Measurements from ENCODE around the gene GDPD5.

GDPD5 gene

DNA sequence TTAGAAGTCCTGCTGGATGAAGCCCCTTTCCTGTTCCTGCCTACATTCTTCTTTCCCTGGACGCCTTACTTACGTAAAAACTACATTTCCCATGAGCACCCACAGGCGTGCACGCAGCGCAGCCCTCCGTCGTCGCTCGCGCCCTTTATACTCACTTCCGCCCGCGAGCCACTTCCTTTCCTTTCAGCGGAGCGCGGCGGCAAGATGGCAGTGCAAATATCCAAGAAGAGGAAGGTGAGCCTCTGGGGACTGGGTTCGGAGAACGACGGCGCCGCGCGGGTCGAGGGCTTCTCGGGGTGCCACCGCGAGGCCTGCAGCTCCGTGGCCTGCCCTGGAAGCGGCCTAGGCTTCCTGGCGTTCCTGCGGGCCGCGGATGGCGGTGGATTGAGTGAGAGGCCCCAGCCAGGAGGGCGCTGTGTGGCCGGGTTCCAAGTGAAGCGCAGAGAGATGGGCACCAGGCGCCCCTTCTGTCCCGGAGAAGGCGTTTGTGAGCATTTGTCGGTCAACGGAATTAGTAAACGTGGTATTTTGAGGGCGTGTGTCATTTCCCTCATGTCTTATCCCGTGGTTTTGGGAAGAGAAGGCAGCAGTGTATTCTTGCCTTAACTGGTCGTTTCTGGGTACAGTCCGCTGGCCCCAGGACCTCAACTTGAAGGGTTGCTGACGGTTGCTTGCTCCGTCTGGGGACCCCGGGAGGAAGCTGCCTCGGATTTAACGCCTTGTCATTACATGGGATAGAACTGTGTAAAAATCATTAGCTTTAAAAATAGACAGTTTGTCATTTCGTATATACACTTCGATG lies 126.2 kb downstream of the GDPD5 start, which contains the start of gene RPS3:
Gene RPS3, plus strand, starts transcription at position 175 of the 802 bp plus-strand sequence. Its CDS starts 30 bp downstream, at position 205.
- DNase-seq (ENCODE audit: low read depth) = peak; percentile 82

DNA sequence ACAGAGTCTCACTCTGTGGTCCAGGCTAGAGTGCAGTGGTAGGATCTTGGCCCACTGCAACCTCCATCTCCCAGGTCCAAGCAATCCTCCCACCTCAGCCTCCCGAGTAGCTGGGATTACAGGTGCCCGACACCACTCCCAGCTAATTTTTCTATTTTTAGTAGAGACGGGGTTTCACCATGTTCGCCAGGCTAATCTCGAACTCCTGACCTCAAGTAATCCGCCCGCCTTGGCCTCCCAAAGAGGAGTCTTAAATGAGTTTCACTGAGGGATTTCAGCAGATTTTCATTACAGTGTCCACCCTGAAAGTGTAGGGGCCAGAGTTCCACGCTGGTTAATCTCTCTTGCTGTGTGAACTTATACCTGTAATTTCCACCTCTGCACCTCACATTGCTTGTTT lies 126.8 kb downstream of the GDPD5 start:
- no peak for DNase-seq (ENCODE audit: low read depth)

DNA sequence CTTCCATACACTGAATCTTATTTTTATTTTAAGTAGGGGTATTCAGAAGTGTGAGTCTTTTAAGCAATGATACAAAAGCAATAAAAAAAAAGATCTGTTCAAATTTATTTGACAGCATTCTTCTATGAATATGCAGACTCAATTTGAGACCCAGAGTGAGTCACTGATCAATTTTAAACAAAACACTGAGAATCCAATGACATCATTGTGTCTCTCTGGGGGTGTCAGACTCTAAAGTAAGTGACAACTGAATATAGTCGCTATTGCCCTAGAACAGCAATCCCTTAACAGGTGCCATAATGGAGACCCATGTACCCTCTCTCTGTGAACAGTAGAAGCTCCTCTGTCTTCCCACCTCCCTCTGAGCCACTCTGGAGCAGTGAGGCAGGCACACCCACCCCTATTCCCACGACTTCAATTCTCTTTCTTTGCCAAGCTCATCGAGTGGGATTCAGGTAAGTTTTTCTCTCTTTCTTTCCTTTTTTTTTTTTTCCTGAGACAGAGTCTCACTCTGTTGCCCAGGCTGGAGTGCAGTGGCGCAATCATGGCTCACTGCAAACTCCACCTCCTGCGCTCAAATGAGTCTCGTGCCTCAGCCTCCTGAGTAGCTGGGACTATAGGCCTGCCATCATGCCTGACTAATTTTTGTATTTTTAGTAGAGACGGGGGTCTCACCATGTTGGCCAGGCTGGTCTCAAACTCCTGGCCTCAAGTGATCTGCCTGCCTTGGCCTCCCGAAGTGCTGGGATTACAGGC lies 131.5 kb downstream of the GDPD5 start:
- DNase-seq (ENCODE audit: low read depth) = no peak

DNA sequence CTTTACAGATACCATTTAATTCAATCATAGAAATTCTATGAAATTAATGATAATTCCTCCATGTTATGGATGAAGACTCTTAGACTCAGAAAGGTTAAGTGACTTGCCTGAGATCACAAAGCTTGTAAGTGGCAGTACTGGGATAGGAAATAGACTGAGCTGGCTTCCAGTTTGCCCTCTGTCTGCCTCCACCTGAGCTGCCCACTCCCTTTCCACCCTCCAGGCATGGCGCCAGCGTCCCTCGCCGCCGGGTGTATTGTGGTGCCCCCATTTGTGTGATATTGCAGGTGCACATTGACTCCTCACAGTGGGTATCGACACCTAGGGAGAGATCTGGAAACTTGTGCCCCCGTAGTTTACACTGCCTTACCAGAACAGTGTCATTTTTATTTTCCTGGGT lies 135.8 kb downstream of the GDPD5 start:
- DNase-seq (ENCODE audit: low read depth) = no peak

DNA sequence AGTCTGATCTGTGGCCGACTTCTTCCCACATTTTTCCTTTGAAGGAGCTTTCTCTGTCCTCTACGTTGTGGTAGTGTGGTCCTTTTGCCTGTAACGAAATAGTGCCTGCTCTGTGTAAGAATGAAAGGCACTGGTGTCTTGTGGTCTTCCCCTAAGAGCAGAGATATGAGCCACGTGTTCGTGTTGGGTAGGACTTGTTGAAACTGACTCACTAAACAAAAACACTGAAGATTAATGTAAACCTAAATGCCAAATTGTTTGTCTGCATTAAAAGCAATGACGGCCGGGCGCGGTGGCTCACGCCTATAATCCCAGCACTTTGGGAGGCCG lies 136.5 kb downstream of the GDPD5 start:
- no peak for DNase-seq (ENCODE audit: low read depth)

DNA sequence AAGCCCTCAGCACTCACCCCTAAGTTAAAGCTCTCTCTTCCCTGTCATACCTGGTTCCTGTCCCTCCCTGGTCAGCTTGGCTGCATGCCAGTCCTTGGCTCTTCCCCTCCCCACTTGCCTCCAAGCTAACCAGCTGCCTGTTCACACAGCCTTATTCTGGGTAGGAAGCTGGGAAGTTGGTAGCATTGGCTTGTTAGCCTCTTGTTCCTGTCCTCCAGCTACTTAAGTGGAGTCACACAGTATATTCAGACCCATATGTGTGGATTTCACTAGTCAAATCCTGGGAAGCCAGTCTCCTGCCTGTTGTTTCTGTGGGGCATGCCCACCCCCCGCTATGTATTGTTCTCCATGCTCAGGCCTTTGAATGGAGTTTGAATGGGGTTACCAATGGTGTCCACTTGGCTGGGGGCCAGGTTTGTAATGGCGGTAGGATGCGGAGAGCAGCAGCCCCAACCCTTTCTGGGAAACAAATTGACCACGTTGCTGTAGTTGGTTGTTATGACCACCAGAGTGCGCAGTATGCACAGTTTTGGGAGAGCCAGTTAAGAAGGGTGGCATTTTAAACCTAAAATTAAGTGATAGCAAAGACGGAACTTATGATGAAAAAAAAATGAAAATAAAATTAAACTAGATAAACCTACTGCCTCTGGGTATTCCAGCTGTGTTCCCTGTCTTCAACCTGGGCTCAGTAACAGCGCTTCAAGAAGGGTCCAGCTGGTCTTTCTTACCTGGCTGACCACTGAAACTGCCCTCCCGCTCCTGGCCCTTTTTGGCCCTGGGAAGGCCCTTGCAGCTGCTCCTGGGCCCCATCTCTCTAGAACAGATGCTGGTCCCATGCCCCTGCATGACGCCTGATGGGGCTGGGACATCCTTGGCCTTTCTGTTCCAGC lies 137.1 kb downstream of the GDPD5 start:
- DNase-seq (ENCODE audit: low read depth) = peak; percentile 48

DNA sequence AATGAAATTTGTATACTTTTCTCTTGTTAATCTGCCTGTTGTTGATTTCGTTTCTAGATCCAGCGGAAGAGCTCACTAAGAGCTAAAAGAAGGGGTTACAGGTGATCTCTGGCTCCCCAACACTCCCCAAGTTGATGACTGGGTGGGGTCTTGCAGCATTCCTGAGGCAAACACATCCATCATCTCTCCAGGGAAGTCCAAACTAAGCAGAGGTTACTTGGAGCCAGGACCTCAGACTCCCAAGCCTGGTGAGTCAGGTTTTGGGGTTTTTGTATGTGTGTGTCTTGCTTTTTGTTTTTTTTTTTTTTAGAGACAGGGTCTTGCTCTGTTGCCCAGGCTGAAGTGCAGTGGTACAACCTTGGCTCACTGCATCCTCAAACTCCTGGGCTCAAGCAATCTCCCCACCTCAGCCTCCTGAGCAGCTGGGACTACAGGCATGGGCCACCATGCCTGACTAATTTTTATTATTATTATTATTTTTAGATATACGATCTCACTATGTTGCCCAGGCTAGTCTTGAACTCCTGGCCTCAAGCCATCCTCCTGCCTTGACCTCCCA lies 137.9 kb downstream of the GDPD5 start:
- DNase-seq (ENCODE audit: low read depth) = no peak

DNA sequence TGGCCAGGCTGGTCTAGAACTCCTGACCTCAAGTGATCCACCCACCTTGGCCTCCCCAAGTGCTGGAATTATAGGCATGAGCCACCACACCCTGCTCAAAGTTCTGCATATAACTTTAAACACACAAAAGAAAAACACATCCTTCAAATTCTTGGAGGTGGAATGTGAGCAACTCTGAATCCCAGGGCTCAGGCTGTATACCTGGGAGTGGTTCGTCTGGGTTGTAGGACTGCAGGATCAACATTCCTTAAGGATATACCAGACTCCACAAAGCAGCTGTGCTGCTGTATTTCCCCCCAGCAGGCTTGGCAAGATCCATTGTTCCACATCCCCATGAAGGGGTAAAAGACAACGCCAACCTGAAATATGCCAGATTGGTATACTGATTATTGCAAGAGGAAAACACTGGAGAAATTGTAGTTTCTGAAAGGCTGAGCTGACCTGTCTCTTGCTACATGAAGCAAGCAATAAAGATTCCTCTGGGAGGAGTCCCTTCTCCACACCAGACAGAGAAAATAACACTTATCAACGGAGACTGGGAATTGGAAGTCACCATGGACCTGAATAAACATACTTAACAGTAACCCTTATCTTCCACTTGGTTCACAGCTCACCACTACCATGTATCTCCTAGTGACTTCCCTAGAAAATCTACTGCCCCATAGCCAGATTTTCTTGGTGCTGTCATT lies 138.7 kb downstream of the GDPD5 start:
- no peak for DNase-seq (ENCODE audit: low read depth)

Measured in T follicular helper cell (primary cell).